Naive B cell (primary cell): ENCODE results near the gene CYB5RL. TPM values are rescaled to one million over a fixed set of nuclear protein-coding genes. Genes with fewer than 3 reads are reported as not detected.

Experiments used
- ATAC-seq, 2 donors: fragments of 150-1000 bp; cut with Tn5 transposase; 2 replicates each; pipeline ENCODE4 v1.10.0; 2021; ENCODE audit warnings: low read depth in 2 of 2, mild to moderate bottlenecking in 2 of 2, moderate library complexity in 2 of 2
- DNase-seq: peaks from one replicate; pipeline ENCODE4 v3.0.0; 2022
- H3K27ac Mint-ChIP-seq, 6 donors: one replicate each; pipeline ENCODE4 v1.8.0; 2020 to 2022; ENCODE audit warnings: mild to moderate bottlenecking in 6 of 6, mixed read lengths in 6 of 6, moderate library complexity in 5 of 6, inconsistent platforms in 2 of 6
- H3K27me3 Mint-ChIP-seq, 3 donors: one replicate each; pipeline ENCODE4 v1.8.0; 2021 to 2022; ENCODE audit warnings: mixed read lengths in 3 of 3, mild to moderate bottlenecking in 1 of 3
- H3K36me3 Mint-ChIP-seq, 2 donors: one replicate each; pipeline ENCODE4 v1.8.0; 2020 to 2022; ENCODE audit warnings: mixed read lengths in 2 of 2, inconsistent platforms in 1 of 2, mild to moderate bottlenecking in 1 of 2
- H3K4me1 Mint-ChIP-seq, 3 donors: one replicate each; pipeline ENCODE4 v1.8.0; 2020 to 2022; ENCODE audit warnings: mixed read lengths in 3 of 3, inconsistent platforms in 1 of 3, mild to moderate bottlenecking in 1 of 3, moderate library complexity in 1 of 3
- H3K4me3 Mint-ChIP-seq, 8 donors: one replicate each; pipeline ENCODE4 v1.8.0; 2020 to 2022; ENCODE audit warnings: mild to moderate bottlenecking in 8 of 8, mixed read lengths in 8 of 8, moderate library complexity in 8 of 8, inconsistent platforms in 2 of 8
- H3K9me3 Mint-ChIP-seq, 7 donors: one replicate each; pipeline ENCODE4 v1.8.0; 2020 to 2022; ENCODE audit warnings: mixed read lengths in 7 of 7, mild to moderate bottlenecking in 5 of 7, inconsistent platforms in 2 of 7, moderate library complexity in 1 of 7
- polyA plus RNA-seq, 6 donors: library from polyadenylated mRNA; unstranded; fragments of 300-500 nt; fragmentation: Illumina TruSeq; gene quantifications; one replicate each; pipeline ENCODE4 v1.2.3, GENCODE V29; 2021; ENCODE audit warnings: low read depth in 6 of 6

CYB5RL gene
- polyA plus RNA-seq, 6 donors from 2014 or later = 1.6 to 6.9 (median 3.6) TPM

DNA sequence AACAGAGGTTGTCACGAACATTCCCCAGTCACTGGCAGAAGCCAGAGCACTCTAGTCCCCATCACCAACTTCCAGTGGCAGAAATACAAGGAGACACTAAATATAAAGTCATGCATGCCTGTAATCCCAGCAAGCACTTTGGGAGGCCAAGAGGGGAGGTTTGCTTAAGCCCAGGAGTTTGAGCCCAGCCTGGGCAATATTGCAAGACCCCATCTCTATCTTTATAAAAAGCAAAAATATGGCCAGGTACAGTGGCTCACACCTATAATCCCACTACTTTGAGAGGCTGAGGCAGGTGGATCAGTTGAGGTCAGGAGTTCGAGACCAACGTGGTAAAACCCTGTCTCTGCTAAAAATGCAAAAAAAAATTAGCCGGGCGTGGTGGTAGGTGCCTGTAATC, 6.4 kb downstream of the CYB5RL start:
- Mint-ChIP-seq H3K27ac (no peak overlapping the region), H3K4me1 (no peaks in the 10 kb centered on the region), H3K36me3 (peaks cover 16 to 26% of the 10 kb centered on the region in 2 donors), H3K4me3 (no peak overlapping the region), H3K9me3 (no peaks in the 10 kb centered on the region), H3K27me3 (no peaks in the 10 kb centered on the region)
- DNase-seq = no peak
- no peak for ATAC-seq

GRCh38 chr1:54191525-54191924, 8.3 kb downstream of the CYB5RL start:
- no peak for ATAC-seq
- Mint-ChIP-seq H3K4me1 (no peaks in the 10 kb centered on the region), H3K9me3 (no peaks in the 10 kb centered on the region), H3K36me3 (peaks cover 16 to 34% of the 10 kb centered on the region in 2 donors), H3K4me3 (no peak overlapping the region), H3K27ac (no peak overlapping the region), H3K27me3 (no peaks in the 10 kb centered on the region)
- no peak for DNase-seq

DNA sequence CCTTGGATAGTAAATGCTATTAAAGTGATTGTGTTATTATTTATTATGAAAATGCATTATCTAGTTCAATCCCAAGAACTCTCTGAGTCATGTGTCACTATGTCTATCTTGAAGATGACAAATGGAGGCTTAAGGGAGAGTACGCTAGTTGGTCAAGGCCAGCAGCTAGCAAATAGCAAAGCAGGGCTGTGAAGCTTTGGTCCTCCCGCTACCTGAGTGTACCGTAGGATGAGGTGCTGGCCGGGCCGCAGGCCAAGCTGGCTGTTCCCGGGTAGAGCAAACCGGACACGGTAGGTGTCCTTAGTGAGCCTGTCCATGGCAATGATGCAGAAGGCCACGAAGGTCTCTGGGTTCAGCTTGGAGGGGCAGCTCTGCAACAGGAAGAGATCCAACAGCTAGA, 9.3 kb downstream of the CYB5RL start:
- Mint-ChIP-seq H3K4me1 (no peaks in the 10 kb centered on the region), H3K27me3 (no peaks in the 10 kb centered on the region), H3K27ac (no peak overlapping the region), H3K9me3 (no peaks in the 10 kb centered on the region), H3K4me3 (no peak overlapping the region), H3K36me3 (peaks cover 17 to 40% of the 10 kb centered on the region in 2 donors)
- DNase-seq (no peak), ATAC-seq (no peak)

DNA sequence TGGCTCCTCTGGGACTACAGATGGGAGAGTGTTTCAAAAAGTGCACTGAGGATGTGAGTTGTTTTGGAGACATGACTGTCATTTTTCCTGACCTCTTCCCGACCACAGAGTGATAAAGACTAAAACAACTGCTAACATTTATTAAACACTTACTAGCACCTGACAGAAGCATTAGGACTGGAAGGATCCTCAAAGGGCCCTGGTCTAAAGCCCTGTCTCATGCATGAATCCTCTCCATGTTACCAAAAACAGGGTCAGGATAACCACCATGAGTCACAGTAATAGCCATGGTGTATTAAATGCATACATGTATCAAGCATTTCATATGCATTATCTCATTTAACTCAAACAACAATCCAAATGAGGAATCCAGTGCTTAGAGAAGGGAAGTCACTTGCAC, 11.5 kb downstream of the CYB5RL start:
- DNase-seq (no peak), ATAC-seq (no peak)
- H3K27ac Mint-ChIP-seq = no peak overlapping the region
- peaks cover 20 to 46% of the 10 kb centered on the region in 2 donors for H3K36me3 Mint-ChIP-seq
- H3K4me3 Mint-ChIP-seq = no peak overlapping the region
- H3K9me3 Mint-ChIP-seq = no peaks in the 10 kb centered on the region
- H3K27me3 Mint-ChIP-seq = no peaks in the 10 kb centered on the region
- H3K4me1 Mint-ChIP-seq = no peaks in the 10 kb centered on the region

GRCh38 chr1:54186056-54186455, 13.8 kb downstream of the CYB5RL start:
- Mint-ChIP-seq H3K27me3 (no peaks in the 10 kb centered on the region), H3K36me3 (peaks cover 12 to 37% of the 10 kb centered on the region in 2 donors), H3K4me3 (no peak overlapping the region), H3K27ac (no peak overlapping the region), H3K4me1 (no peaks in the 10 kb centered on the region), H3K9me3 (no peaks in the 10 kb centered on the region)
- ATAC-seq (no peak), DNase-seq (no peak)

DNA sequence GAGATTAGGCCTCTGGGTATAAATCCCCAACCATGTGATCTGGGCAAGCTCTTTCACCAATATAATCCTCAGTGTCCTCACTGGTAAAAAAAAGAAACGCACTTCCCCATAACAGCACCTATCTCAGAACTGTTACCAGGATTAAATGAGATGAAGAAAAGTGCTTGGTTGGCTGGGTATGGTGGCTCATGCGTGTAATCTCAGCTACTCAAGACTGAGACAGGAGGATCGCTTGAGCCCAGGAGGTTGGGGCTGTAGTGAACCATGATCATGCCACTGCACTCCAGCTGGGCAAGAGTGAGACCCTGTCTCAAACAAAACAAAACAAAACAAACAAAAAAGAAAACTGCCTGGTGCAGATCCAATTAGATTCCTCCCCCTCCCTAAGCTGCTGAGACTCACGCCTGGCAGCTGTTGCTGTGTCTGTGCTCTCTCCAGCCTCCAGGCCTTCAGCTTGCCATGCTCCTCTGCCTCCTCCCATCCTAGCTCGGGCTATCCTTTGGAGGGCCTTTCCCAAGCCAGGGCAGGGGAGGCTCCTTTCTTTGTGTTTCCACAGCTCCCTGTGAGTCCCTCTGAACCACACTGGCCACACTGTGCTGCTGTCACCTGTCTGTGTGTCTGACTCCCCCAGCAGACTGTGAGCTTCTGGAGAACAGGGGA, 19.0 kb downstream of the CYB5RL start:
- ATAC-seq (no peak), DNase-seq (no peak)
- peak overlapping the region in 1 of 8 donors; percentile 28 for H3K4me3 Mint-ChIP-seq
- H3K9me3 Mint-ChIP-seq = no peaks in the 10 kb centered on the region
- H3K27ac Mint-ChIP-seq = peak overlapping the region in 1 of 6 donors; percentile 2
- H3K4me1 Mint-ChIP-seq = no peaks in the 10 kb centered on the region
- H3K36me3 Mint-ChIP-seq = peaks cover 7 to 17% of the 10 kb centered on the region in 2 donors
- H3K27me3 Mint-ChIP-seq = no peaks in the 10 kb centered on the region

- Mint-ChIP-seq H3K36me3 (peaks cover 0 to 6% of the 10 kb centered on the region in 2 donors), H3K9me3 (no peaks in the 10 kb centered on the region), H3K27me3 (no peaks in the 10 kb centered on the region), H3K27ac (no peak overlapping the region), H3K4me3 (no peak overlapping the region), H3K4me1 (no peaks in the 10 kb centered on the region)
- ATAC-seq (no peak), DNase-seq (no peak)
These were observed 21.3 kb downstream of the CYB5RL start for GRCh38 chr1:54178296-54179070.

- no peak for ATAC-seq
- Mint-ChIP-seq H3K4me3 (no peak overlapping the region), H3K27me3 (no peaks in the 10 kb centered on the region), H3K9me3 (no peaks in the 10 kb centered on the region), H3K27ac (no peak overlapping the region), H3K4me1 (no peaks in the 10 kb centered on the region), H3K36me3 (peaks cover 0 to 6% of the 10 kb centered on the region in 2 donors)
- DNase-seq = no peak
These were observed 22.1 kb downstream of the CYB5RL start for GRCh38 chr1:54177726-54178125.

GRCh38 chr1:54176621-54177327, 23.1 kb downstream of the CYB5RL start:
- no peaks in the 10 kb centered on the region for H3K4me1 Mint-ChIP-seq
- H3K27me3 Mint-ChIP-seq = no peaks in the 10 kb centered on the region
- H3K36me3 Mint-ChIP-seq = peaks cover 0 to 6% of the 10 kb centered on the region in 2 donors
- H3K9me3 Mint-ChIP-seq = no peaks in the 10 kb centered on the region
- ATAC-seq (no peak), DNase-seq (no peak)
- peak overlapping the region in 1 of 6 donors; percentile 38 for H3K27ac Mint-ChIP-seq
- H3K4me3 Mint-ChIP-seq = no peak overlapping the region

DNA sequence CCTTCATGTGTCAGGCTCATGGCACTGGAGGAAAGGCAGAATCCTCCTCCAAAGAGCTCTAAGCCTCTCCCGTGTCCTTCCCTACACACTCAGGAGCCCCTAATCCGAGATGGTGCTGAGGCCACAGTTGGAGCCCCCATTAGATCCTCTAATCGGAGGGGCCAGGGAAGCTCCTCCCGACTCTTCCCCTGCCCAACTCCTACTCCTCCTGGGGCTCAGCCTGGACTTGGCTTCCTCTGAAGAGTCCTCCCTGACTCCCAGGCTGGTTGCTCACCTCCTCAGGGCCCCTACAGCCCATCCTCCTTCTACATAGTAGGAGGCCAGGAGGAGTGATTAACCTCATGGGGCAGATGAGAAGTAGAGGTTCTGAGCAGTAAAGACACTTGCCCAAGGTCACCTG, 25.7 kb downstream of the CYB5RL start:
- ATAC-seq (no peak), DNase-seq (no peak)
- Mint-ChIP-seq H3K27me3 (no peaks in the 10 kb centered on the region), H3K36me3 (no peaks in the 10 kb centered on the region), H3K27ac (no peak overlapping the region), H3K4me3 (no peak overlapping the region), H3K9me3 (no peaks in the 10 kb centered on the region), H3K4me1 (no peaks in the 10 kb centered on the region)

DNA sequence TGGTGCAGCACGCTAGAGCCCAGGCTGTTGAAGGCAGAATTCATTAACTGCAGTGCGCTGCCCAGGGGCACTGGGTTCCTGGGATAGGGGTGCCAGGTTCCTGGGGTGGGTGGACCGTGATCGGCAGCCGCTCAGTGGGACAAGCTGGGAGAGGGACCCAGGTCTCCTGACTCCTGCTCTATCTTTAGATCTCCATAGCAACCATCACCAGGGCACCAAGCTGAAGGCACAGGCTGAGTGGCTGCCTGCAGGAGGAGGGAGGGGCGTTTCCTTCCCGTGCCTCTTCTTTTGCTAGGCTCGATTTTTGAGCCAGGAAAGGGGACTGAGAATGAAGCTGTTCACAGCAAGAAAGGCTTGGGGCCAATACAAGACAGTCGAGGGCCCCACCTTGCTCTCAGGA, 26.1 kb downstream of the CYB5RL start:
- no peak overlapping the region for H3K4me3 Mint-ChIP-seq
- H3K4me1 Mint-ChIP-seq = no peaks in the 10 kb centered on the region
- ATAC-seq = no peak
- H3K27me3 Mint-ChIP-seq = no peaks in the 10 kb centered on the region
- no peak for DNase-seq
- no peak overlapping the region for H3K27ac Mint-ChIP-seq
- H3K36me3 Mint-ChIP-seq = no peaks in the 10 kb centered on the region
- H3K9me3 Mint-ChIP-seq = no peaks in the 10 kb centered on the region

- ATAC-seq = no peak
- Mint-ChIP-seq H3K27me3 (no peaks in the 10 kb centered on the region), H3K4me1 (no peaks in the 10 kb centered on the region), H3K9me3 (no peaks in the 10 kb centered on the region), H3K27ac (no peak overlapping the region), H3K36me3 (no peaks in the 10 kb centered on the region), H3K4me3 (no peak overlapping the region)
- no peak for DNase-seq
These were observed 26.9 kb downstream of the CYB5RL start for GRCh38 chr1:54172614-54173599.

DNA sequence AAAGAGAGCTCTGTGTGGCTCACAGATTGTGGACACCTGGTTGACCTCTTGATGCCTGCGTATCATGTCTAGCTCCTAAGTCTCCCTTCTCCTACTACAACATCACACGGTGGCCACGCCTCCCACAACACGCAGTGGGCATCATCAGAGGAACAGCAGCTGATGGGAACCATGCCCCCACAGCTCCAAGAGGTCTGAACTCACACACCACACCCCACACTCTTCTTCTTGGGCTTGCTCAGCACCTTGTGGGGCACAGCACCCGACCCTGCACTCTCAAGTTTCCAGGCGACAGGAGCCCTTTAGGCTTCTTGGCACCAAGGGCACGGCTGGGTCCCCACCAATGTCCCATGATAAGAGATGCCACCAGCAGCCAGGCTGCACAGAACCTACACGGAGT, 28.2 kb downstream of the CYB5RL start:
- ATAC-seq (no peak), DNase-seq (no peak)
- Mint-ChIP-seq H3K36me3 (no peaks in the 10 kb centered on the region), H3K27ac (peak overlapping the region in 1 of 6 donors; percentile 49), H3K4me3 (no peak overlapping the region), H3K27me3 (no peaks in the 10 kb centered on the region), H3K4me1 (no peaks in the 10 kb centered on the region), H3K9me3 (no peaks in the 10 kb centered on the region)
